ENCODE data around the gene DOCK7. TPM values are rescaled to one million over a fixed set of nuclear protein-coding genes. Genes with fewer than 3 reads are reported as not detected.

The DOCK7 gene
- total RNA-seq, 1 donor: 153 TPM

GRCh38 chr1:62514746-62515423 is 173.3 kb downstream of the DOCK7 start:
- TF ChIP-seq CTCF (IDR thresholded peaks at IDR 0.05; ENCODE audit: insufficient read depth, low read depth, low read length): no peak
- no peak overlapping the region for H3K4me3 ChIP-seq (ENCODE audit: low read depth, low read length)
- DNase-seq (ENCODE audit: low read depth): peak; percentile 65

GRCh38 chr1:62513013-62513412 is 175.2 kb downstream of the DOCK7 start:
- TF ChIP-seq CTCF (IDR thresholded peaks at IDR 0.05; ENCODE audit: insufficient read depth, low read depth, low read length): no peak
- DNase-seq (ENCODE audit: low read depth): no peak
- no peak overlapping the region for H3K4me3 ChIP-seq (ENCODE audit: low read depth, low read length)

GRCh38 chr1:62509028-62509427 is 179.2 kb downstream of the DOCK7 start:
- TF ChIP-seq CTCF (IDR thresholded peaks at IDR 0.05; ENCODE audit: insufficient read depth, low read depth, low read length): no peak
- no peak for DNase-seq (ENCODE audit: low read depth)

GRCh38 chr1:62508187-62508758 is 179.9 kb downstream of the DOCK7 start:
- TF ChIP-seq CTCF (IDR thresholded peaks at IDR 0.05; ENCODE audit: insufficient read depth, low read depth, low read length): peak; percentile 63
- peak; percentile 60 for DNase-seq (ENCODE audit: low read depth)

More at GRCh38 chr1:62509028-62509427, 179.2 kb downstream of the DOCK7 start:
- H3K4me3 ChIP-seq (ENCODE audit: low read depth, low read length): no peak overlapping the region

GRCh38 chr1:62500210-62500609 is 188.0 kb downstream of the DOCK7 start:
- DNase-seq (ENCODE audit: low read depth): no peak
- TF ChIP-seq CTCF (IDR thresholded peaks at IDR 0.05; ENCODE audit: insufficient read depth, low read depth, low read length): no peak
- no peak overlapping the region for H3K4me3 ChIP-seq (ENCODE audit: low read depth, low read length)

More at GRCh38 chr1:62508187-62508758, 179.9 kb downstream of the DOCK7 start:
- H3K4me3 ChIP-seq (ENCODE audit: low read depth, low read length): no peak overlapping the region

- no peak for TF ChIP-seq CTCF (IDR thresholded peaks at IDR 0.05; ENCODE audit: insufficient read depth, low read depth, low read length)
- H3K4me3 ChIP-seq (ENCODE audit: low read depth, low read length): no peak overlapping the region
- no peak for DNase-seq (ENCODE audit: low read depth)
These were observed 194.0 kb downstream of the DOCK7 start for GRCh38 chr1:62494137-62494536.

Measured in fibroblast of villous mesenchyme (primary cell).